Uterus (tissue), 2 donors: ENCODE data around the gene ATAD2B.

ENCODE experiments used
- POLR2A ChIP-seq, 2 donors: fragments of 450-650 bp; IDR thresholded peaks; one replicate each; pipeline ENCODE4 v1.6.1; 2016; ENCODE audit warnings: antibody characterized with exemption in 2 of 2, mild to moderate bottlenecking in 1 of 2, moderate library complexity in 1 of 2
- TF ChIP-seq, protein P1 (sequence below), 4 experiments: fragments of 200-600 bp in 2 of 4; fragments of 450-650 bp in 2 of 4; sonication (generic) in 2 of 4; IDR thresholded peaks; one replicate each; pipeline ENCODE4 v1.5.1; 2016 to 2019; ENCODE audit warnings: antibody characterized with exemption in 4 of 4, mild to moderate bottlenecking in 2 of 4, moderate library complexity in 1 of 4

DNA sequence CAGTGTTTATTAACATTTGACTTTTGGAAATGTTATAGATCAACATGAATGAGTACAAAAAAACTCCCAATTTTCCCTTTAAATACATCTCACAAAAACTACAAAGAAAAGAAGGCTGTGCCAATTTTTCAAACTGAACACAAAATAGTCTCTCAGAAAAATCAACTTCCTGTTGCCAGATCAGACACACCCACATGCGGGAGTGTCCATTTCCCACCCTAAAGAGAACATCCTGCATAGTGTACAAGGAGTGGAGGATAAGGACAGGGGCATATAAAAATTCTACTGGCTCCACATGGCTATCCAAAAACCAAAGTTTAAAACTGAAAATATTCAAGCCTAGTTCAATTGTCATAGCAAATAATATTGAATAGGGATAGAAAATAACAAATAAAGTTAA, 165.3 kb downstream of the ATAD2B start:
- TF ChIP-seq, protein P1, sequence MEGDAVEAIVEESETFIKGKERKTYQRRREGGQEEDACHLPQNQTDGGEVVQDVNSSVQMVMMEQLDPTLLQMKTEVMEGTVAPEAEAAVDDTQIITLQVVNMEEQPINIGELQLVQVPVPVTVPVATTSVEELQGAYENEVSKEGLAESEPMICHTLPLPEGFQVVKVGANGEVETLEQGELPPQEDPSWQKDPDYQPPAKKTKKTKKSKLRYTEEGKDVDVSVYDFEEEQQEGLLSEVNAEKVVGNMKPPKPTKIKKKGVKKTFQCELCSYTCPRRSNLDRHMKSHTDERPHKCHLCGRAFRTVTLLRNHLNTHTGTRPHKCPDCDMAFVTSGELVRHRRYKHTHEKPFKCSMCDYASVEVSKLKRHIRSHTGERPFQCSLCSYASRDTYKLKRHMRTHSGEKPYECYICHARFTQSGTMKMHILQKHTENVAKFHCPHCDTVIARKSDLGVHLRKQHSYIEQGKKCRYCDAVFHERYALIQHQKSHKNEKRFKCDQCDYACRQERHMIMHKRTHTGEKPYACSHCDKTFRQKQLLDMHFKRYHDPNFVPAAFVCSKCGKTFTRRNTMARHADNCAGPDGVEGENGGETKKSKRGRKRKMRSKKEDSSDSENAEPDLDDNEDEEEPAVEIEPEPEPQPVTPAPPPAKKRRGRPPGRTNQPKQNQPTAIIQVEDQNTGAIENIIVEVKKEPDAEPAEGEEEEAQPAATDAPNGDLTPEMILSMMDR (IDR thresholded peaks at IDR 0.05), result no peak
- no peak for TF ChIP-seq POLR2A (IDR thresholded peaks at IDR 0.05)
